Tibial nerve (tissue), 4 donors: ENCODE measurements around the gene TRIM25. TPM values are rescaled to one million over a fixed set of nuclear protein-coding genes. Genes with fewer than 3 reads are reported as not detected.

Experiments used
- DNase-seq, 2 donors: peaks; one replicate each; pipeline ENCODE4 v3.0.0-alpha.2; 2019; ENCODE audit warnings: low spot score in 2 of 2
- H3K27ac ChIP-seq, 4 donors: fragments of 200-600 bp; sonication (generic) in 3 of 4; one replicate each; pipeline ENCODE4 v1.5.1; 2017 to 2019; ENCODE audit warnings: mild to moderate bottlenecking in 1 of 4
- H3K27me3 ChIP-seq, 2 donors: fragments of 200-600 bp; sonication (generic) in 1 of 2; one replicate each; pipeline versions ENCODE4 v1.5.1 to v1.6.0; 2017 to 2019
- H3K36me3 ChIP-seq, 3 donors: fragments of 200-600 bp; sonication (generic); one replicate each; pipeline ENCODE4 v1.5.1; 2018 to 2019
- H3K4me1 ChIP-seq, 4 donors: fragments of 200-600 bp; sonication (generic) in 3 of 4; one replicate each; pipeline ENCODE4 v1.5.1; 2017 to 2019
- H3K4me3 ChIP-seq, 4 donors: fragments of 200-600 bp; sonication (generic) in 3 of 4; one replicate each; pipeline ENCODE4 v1.5.1; 2017 to 2019; ENCODE audit warnings: mild to moderate bottlenecking in 1 of 4, moderate library complexity in 1 of 4
- H3K9me3 ChIP-seq, 4 donors: fragments of 200-600 bp; sonication (generic) in 3 of 4; one replicate each; pipeline ENCODE4 v1.5.1; 2017 to 2019
- CTCF ChIP-seq, 5 experiments: fragments of 200-600 bp in 3 of 5; fragments of 450-650 bp in 2 of 5; sonication (generic) in 3 of 5; IDR thresholded peaks; one replicate each; pipeline ENCODE4 v1.5.1; 2016 to 2019; ENCODE audit warnings: antibody characterized with exemption in 5 of 5, mild to moderate bottlenecking in 3 of 5, moderate library complexity in 2 of 5
- EP300 ChIP-seq, 2 donors: sonication (generic); formaldehyde crosslinking; IDR thresholded peaks; one replicate each; pipeline ENCODE4 v1.6.1; 2017; ENCODE audit warnings: antibody characterized with exemption in 2 of 2, mild to moderate bottlenecking in 1 of 2
- POLR2A ChIP-seq, 2 donors: fragments of 450-650 bp; IDR thresholded peaks; one replicate each; pipeline ENCODE4 v1.6.1; 2017; ENCODE audit warnings: antibody characterized with exemption in 2 of 2, mild to moderate bottlenecking in 2 of 2, moderate library complexity in 2 of 2
- WGBS, 2 donors: methylation state at CpG; one replicate each; pipeline ENCODE4 v1.1.5; 2018; 5-methylcytosine and 5-hydroxymethylcytosine counted together
- total RNA-seq, 4 donors: library from RNA; depleted of rRNA; stranded (reverse); fragments of >200 nt; gene quantifications; one replicate each; pipeline ENCODE4 v1.1.0, GENCODE V29; 2016

The TRIM25 gene
- total RNA-seq, 4 donors from 2014 or later = 19.9 to 49.2 (median 31.5) TPM

- H3K4me3 ChIP-seq = no peak overlapping the region
- 63 to 69% methylated on average over 2 of the region's 2 CpGs for WGBS, 2 donors
- H3K4me1 ChIP-seq = no peaks in the 10 kb centered on the region
- peaks cover 0 to 81% (median 5%) of the 10 kb centered on the region in 3 donors for H3K36me3 ChIP-seq
- DNase-seq = no peak
- TF ChIP-seq POLR2A (IDR thresholded peaks at IDR 0.05) (no peak), EP300 (IDR thresholded peaks at IDR 0.05) (no peak), CTCF (IDR thresholded peaks at IDR 0.05) (no peak)
- peak overlapping the region in 1 of 4 donors; percentile 16 for H3K27ac ChIP-seq
- H3K27me3 ChIP-seq = no peaks in the 10 kb centered on the region
- no peaks in the 10 kb centered on the region for H3K9me3 ChIP-seq
Measured at GRCh38 chr17:56937687-56938086, 23.8 kb upstream of the TRIM25 start.

GRCh38 chr17:56936697-56937322 lies 23.0 kb upstream of the TRIM25 start:
- 77 to 82% methylated on average over 6 of the region's 6 CpGs for WGBS, 2 donors
- H3K4me3 ChIP-seq = no peak overlapping the region
- DNase-seq = no peak
- no peaks in the 10 kb centered on the region for H3K27me3 ChIP-seq
- H3K36me3 ChIP-seq = peaks cover 0 to 72% (median 5%) of the 10 kb centered on the region in 3 donors
- peak overlapping the region in 2 of 4 donors; percentile 13 to 60 for H3K27ac ChIP-seq
- no peak for TF ChIP-seq POLR2A (IDR thresholded peaks at IDR 0.05)
- TF ChIP-seq CTCF (IDR thresholded peaks at IDR 0.05) = no peak
- no peak for TF ChIP-seq EP300 (IDR thresholded peaks at IDR 0.05)
- H3K4me1 ChIP-seq = no peaks in the 10 kb centered on the region
- no peaks in the 10 kb centered on the region for H3K9me3 ChIP-seq

GRCh38 chr17:56935461-56935860 lies 21.6 kb upstream of the TRIM25 start:
- Histone ChIP-seq H3K4me1 (no peaks in the 10 kb centered on the region), H3K4me3 (no peak overlapping the region), H3K27me3 (no peaks in the 10 kb centered on the region), H3K27ac (no peak overlapping the region), H3K9me3 (no peaks in the 10 kb centered on the region), H3K36me3 (peaks cover 0 to 59% (median 5%) of the 10 kb centered on the region in 3 donors)
- TF ChIP-seq POLR2A (IDR thresholded peaks at IDR 0.05) = no peak
- no peak for TF ChIP-seq CTCF (IDR thresholded peaks at IDR 0.05)
- no peak for TF ChIP-seq EP300 (IDR thresholded peaks at IDR 0.05)
- no peak for DNase-seq
- WGBS, 2 donors = 91 to 92% methylated on average over 3 of the region's 3 CpGs

GRCh38 chr17:56934280-56934679 lies 20.4 kb upstream of the TRIM25 start:
- Histone ChIP-seq H3K27me3 (no peaks in the 10 kb centered on the region), H3K27ac (no peak overlapping the region), H3K4me1 (no peaks in the 10 kb centered on the region), H3K9me3 (no peaks in the 10 kb centered on the region), H3K4me3 (no peak overlapping the region), H3K36me3 (peaks cover 0 to 53% (median 5%) of the 10 kb centered on the region in 3 donors)
- no peak for DNase-seq
- TF ChIP-seq CTCF (IDR thresholded peaks at IDR 0.05) (no peak), EP300 (IDR thresholded peaks at IDR 0.05) (no peak), POLR2A (IDR thresholded peaks at IDR 0.05) (no peak)
- WGBS, 2 donors = 93 to 98% methylated on average over 4 of the region's 4 CpGs

GRCh38 chr17:56933868-56934267 lies 20.0 kb upstream of the TRIM25 start:
- no peak for DNase-seq
- Histone ChIP-seq H3K9me3 (no peaks in the 10 kb centered on the region), H3K27me3 (no peaks in the 10 kb centered on the region), H3K4me3 (no peak overlapping the region), H3K36me3 (peaks cover 0 to 50% (median 5%) of the 10 kb centered on the region in 3 donors), H3K27ac (no peak overlapping the region), H3K4me1 (no peaks in the 10 kb centered on the region)
- no peak for TF ChIP-seq EP300 (IDR thresholded peaks at IDR 0.05)
- no peak for TF ChIP-seq POLR2A (IDR thresholded peaks at IDR 0.05)
- TF ChIP-seq CTCF (IDR thresholded peaks at IDR 0.05) = no peak
- 91 to 94% methylated on average over 1 of the region's 1 CpG for WGBS, 2 donors
